ENCODE data around the gene BRI3BP. TPM values are rescaled to one million over a fixed set of nuclear protein-coding genes. Genes with fewer than 3 reads are reported as not detected.

BRI3BP gene
- total RNA-seq, 4 donors from 2014 or later, result 9.1 to 25.0 (median 17.7) TPM

GRCh38 chr12:124992874-124993625, 395 bp upstream of the BRI3BP start:
- 1% methylated on average over 35 of the region's 35 CpGs for WGBS
- TF ChIP-seq EP300 (IDR thresholded peaks at IDR 0.05) (no peak), CTCF (IDR thresholded peaks at IDR 0.05) (no peak), POLR2A (IDR thresholded peaks at IDR 0.05) (no peak), POLR2AphosphoS5 (IDR thresholded peaks at IDR 0.05) (no peak)
- Histone ChIP-seq H3K27ac (no peak overlapping the region), H3K9me3 (no peaks in the 10 kb centered on the region), H3K27me3 (no peaks in the 10 kb centered on the region), H3K36me3 (no peaks in the 10 kb centered on the region), H3K4me1 (peaks cover 27% of the 10 kb centered on the region), H3K4me3 (peak overlapping the region; percentile 81)
- no peak for DNase-seq (ENCODE audit: low spot score in 2 of 2)

GRCh38 chr12:124994437-124994975, 1.1 kb downstream of the BRI3BP start:
- no peaks in the 10 kb centered on the region for H3K9me3 ChIP-seq
- no peak for DNase-seq (ENCODE audit: low spot score in 2 of 2)
- no peak for TF ChIP-seq POLR2AphosphoS5 (IDR thresholded peaks at IDR 0.05)
- no peak for TF ChIP-seq POLR2A (IDR thresholded peaks at IDR 0.05)
- TF ChIP-seq CTCF (IDR thresholded peaks at IDR 0.05), result no peak
- H3K4me3 ChIP-seq, result peak overlapping the region; percentile 81
- peaks cover 21% of the 10 kb centered on the region for H3K4me1 ChIP-seq
- H3K27me3 ChIP-seq, result no peaks in the 10 kb centered on the region
- no peaks in the 10 kb centered on the region for H3K36me3 ChIP-seq
- H3K27ac ChIP-seq, result no peak overlapping the region
- WGBS, result 9% methylated on average over 14 of the region's 15 CpGs

- DNase-seq (ENCODE audit: low spot score in 2 of 2), result no peak
- H3K4me3 ChIP-seq, result no peak overlapping the region
- peaks cover 21% of the 10 kb centered on the region for H3K4me1 ChIP-seq
- no peaks in the 10 kb centered on the region for H3K36me3 ChIP-seq
- WGBS, result 85% methylated on average over 14 of the region's 14 CpGs
- H3K9me3 ChIP-seq, result no peaks in the 10 kb centered on the region
- no peaks in the 10 kb centered on the region for H3K27me3 ChIP-seq
- no peak overlapping the region for H3K27ac ChIP-seq
- no peak for TF ChIP-seq EP300 (IDR thresholded peaks at IDR 0.05)
- no peak for TF ChIP-seq CTCF (IDR thresholded peaks at IDR 0.05)
- TF ChIP-seq POLR2AphosphoS5 (IDR thresholded peaks at IDR 0.05), result no peak
- TF ChIP-seq POLR2A (IDR thresholded peaks at IDR 0.05), result no peak
These were observed 1.9 kb downstream of the BRI3BP start for GRCh38 chr12:124995200-124995961.

GRCh38 chr12:124998705-124999104, 5.3 kb downstream of the BRI3BP start:
- Histone ChIP-seq H3K36me3 (no peaks in the 10 kb centered on the region), H3K27ac (no peak overlapping the region), H3K4me3 (no peak overlapping the region), H3K27me3 (no peaks in the 10 kb centered on the region), H3K9me3 (no peaks in the 10 kb centered on the region), H3K4me1 (peaks cover 13% of the 10 kb centered on the region)
- 81% methylated on average over 4 of the region's 4 CpGs for WGBS
- no peak for DNase-seq (ENCODE audit: low spot score in 2 of 2)
- TF ChIP-seq POLR2A (IDR thresholded peaks at IDR 0.05), result no peak
- no peak for TF ChIP-seq POLR2AphosphoS5 (IDR thresholded peaks at IDR 0.05)
- no peak for TF ChIP-seq CTCF (IDR thresholded peaks at IDR 0.05)
- no peak for TF ChIP-seq EP300 (IDR thresholded peaks at IDR 0.05)

- Histone ChIP-seq H3K36me3 (no peaks in the 10 kb centered on the region), H3K27me3 (no peaks in the 10 kb centered on the region), H3K4me3 (no peak overlapping the region), H3K27ac (no peak overlapping the region), H3K9me3 (no peaks in the 10 kb centered on the region), H3K4me1 (no peaks in the 10 kb centered on the region)
- DNase-seq (ENCODE audit: low spot score in 2 of 2), result no peak
- TF ChIP-seq CTCF (IDR thresholded peaks at IDR 0.05) (no peak), EP300 (IDR thresholded peaks at IDR 0.05) (no peak), POLR2AphosphoS5 (IDR thresholded peaks at IDR 0.05) (no peak), POLR2A (IDR thresholded peaks at IDR 0.05) (no peak)
- 98% methylated on average over 3 of the region's 3 CpGs for WGBS
These were observed 8.2 kb downstream of the BRI3BP start for GRCh38 chr12:125001636-125002035.
